GM23338 (cell line): ENCODE measurements around the gene SEMA5A. TPM values are rescaled to one million over a fixed set of nuclear protein-coding genes. Genes with fewer than 3 reads are reported as not detected.

Source experiments
- ATAC-seq: fragments of 200-7000 bp; cut with Tn5 transposase; 3 replicates; pipeline ENCODE4 v1.9.1; 2020
- DNase-seq: peaks from one replicate; pipeline ENCODE4 v3.0.0-alpha.2; 2015; ENCODE audit warnings: low spot score
- H2AFZ ChIP-seq: fragments of 200-600 bp; sonication (generic); 2 replicates; pipeline ENCODE4 v1.8.0; 2016; ENCODE audit warnings: antibody characterized with exemption, mild to moderate bottlenecking, moderate library complexity
- H3F3A ChIP-seq: fragments of 200-600 bp; sonication (generic); replicated peaks from 2 replicates; pipeline ENCODE4 v1.8.0; 2017; ENCODE audit warnings: antibody characterized with exemption, mixed run types, low read depth
- H3K27ac ChIP-seq: fragments of 200-600 bp; sonication (generic); 2 replicates; pipeline ENCODE4 v1.6.1; 2016; ENCODE audit warnings: low read depth
- H3K27me3 ChIP-seq: fragments of 200-600 bp; sonication (generic); 2 replicates; pipeline ENCODE4 v1.8.0; 2016; ENCODE audit warnings: mild to moderate bottlenecking, mixed run types, moderate library complexity; ENCODE audit not compliant: insufficient read depth
- H3K36me3 ChIP-seq: fragments of 200-600 bp; sonication (generic); 2 replicates; pipeline ENCODE4 v1.8.0; 2016; ENCODE audit warnings: mild to moderate bottlenecking; ENCODE audit not compliant: insufficient read depth
- H3K4me1 ChIP-seq: fragments of 200-600 bp; sonication (generic); 2 replicates; pipeline ENCODE4 v1.8.0; 2016; ENCODE audit warnings: mild to moderate bottlenecking, moderate library complexity; ENCODE audit not compliant: insufficient read depth
- H3K4me2 ChIP-seq: fragments of 200-600 bp; sonication (generic); 2 replicates; pipeline ENCODE4 v1.7.1; 2017; ENCODE audit warnings: mixed run types
- H3K4me3 ChIP-seq: fragments of 200-600 bp; sonication (generic); 2 replicates; pipeline ENCODE4 v1.6.1; 2016; ENCODE audit warnings: mixed run types
- H3K79me2 ChIP-seq: fragments of 200-600 bp; sonication (generic); replicated peaks from 2 replicates; pipeline ENCODE4 v1.8.0; 2017; ENCODE audit warnings: mild to moderate bottlenecking; ENCODE audit not compliant: insufficient read depth
- H3K9me2 ChIP-seq: fragments of 200-600 bp; sonication (generic); 2 replicates; pipeline ENCODE4 v1.8.0; 2017; ENCODE audit not compliant: insufficient read depth
- H4K20me1 ChIP-seq: fragments of 200-600 bp; sonication (generic); replicated peaks from 2 replicates; pipeline ENCODE4 v1.8.0; 2017; ENCODE audit warnings: mild to moderate bottlenecking; ENCODE audit not compliant: insufficient read depth
- H3K27ac Mint-ChIP-seq: 2 replicates; pipeline ENCODE4 v1.8.0; 2020; ENCODE audit warnings: inconsistent platforms, mild to moderate bottlenecking, moderate library complexity, mixed read lengths
- H3K27me3 Mint-ChIP-seq: 3 replicates; pipeline ENCODE4 v1.8.0; 2022; ENCODE audit warnings: low read depth, mild to moderate bottlenecking, moderate library complexity, mixed read lengths, inconsistent platforms; ENCODE audit not compliant: insufficient read depth, poor library complexity
- H3K36me3 Mint-ChIP-seq: 3 replicates; pipeline ENCODE4 v1.8.0; 2021; ENCODE audit warnings: low read depth, mild to moderate bottlenecking, inconsistent platforms, moderate library complexity, mixed read lengths
- H3K4me1 Mint-ChIP-seq: 3 replicates; pipeline ENCODE4 v1.8.0; 2020; ENCODE audit warnings: mild to moderate bottlenecking, inconsistent platforms, mixed read lengths
- H3K4me3 Mint-ChIP-seq: 3 replicates; pipeline ENCODE4 v1.8.0; 2021; ENCODE audit warnings: moderate library complexity, mild to moderate bottlenecking, inconsistent platforms, mixed read lengths
- H3K9me3 Mint-ChIP-seq: 3 replicates; pipeline ENCODE4 v1.8.0; 2020; ENCODE audit warnings: moderate library complexity, mild to moderate bottlenecking, inconsistent platforms, mixed read lengths
- CREB1 ChIP-seq: fragments of 250-450 bp; sonication (Bioruptor Pico); IDR thresholded peaks from 2 replicates; pipeline ENCODE4 v1.5.0; 2020; ENCODE audit warnings: low read depth, mild to moderate bottlenecking, moderate library complexity
- CTCF ChIP-seq, 2 experiments: fragments of 200-600 bp in 1 of 2; sonication (generic) in 1 of 2; conservative IDR thresholded peaks; 2 replicates each; pipeline versions ENCODE4 v1.5.1 to v1.6.1; 2016 to 2017; ENCODE audit warnings: antibody characterized with exemption in 2 of 2, low read depth in 2 of 2, mild to moderate bottlenecking in 2 of 2, moderate library complexity in 1 of 2
- ETS1 ChIP-seq: IDR thresholded peaks from 2 replicates; pipeline ENCODE4 v1.6.1; 2016; ENCODE audit warnings: antibody characterized with exemption
- EZH2 ChIP-seq: fragments of 200-600 bp; sonication (generic); IDR thresholded peaks from one replicate; pipeline ENCODE4 v1.8.0; 2017; ENCODE audit warnings: antibody characterized with exemption, mild to moderate bottlenecking, low read depth; ENCODE audit not compliant: unreplicated experiment
- JUNB ChIP-seq: IDR thresholded peaks from one replicate; pipeline ENCODE4 v1.6.1; 2016; ENCODE audit warnings: antibody characterized with exemption; ENCODE audit not compliant: unreplicated experiment
- NANOG ChIP-seq: IDR thresholded peaks from 2 replicates; pipeline ENCODE4 v1.6.1; 2016; ENCODE audit warnings: antibody characterized with exemption, borderline replicate concordance
- STAT1 ChIP-seq: IDR thresholded peaks from one replicate; pipeline ENCODE4 v1.6.1; 2016; ENCODE audit warnings: antibody characterized with exemption; ENCODE audit not compliant: unreplicated experiment
- ZNF331 ChIP-seq: fragments of 250-450 bp; sonication (Bioruptor Pico); IDR thresholded peaks from 2 replicates; pipeline ENCODE4 v1.5.0; 2020; ENCODE audit warnings: low read depth, mild to moderate bottlenecking, moderate library complexity
- polyA plus RNA-seq: library from polyadenylated mRNA; unstranded; fragments of >200 nt; fragmentation: Nextera tagmentation; extraction: Ambion mirVana; gene quantifications from 2 replicates; pipeline ENCODE4 v1.2.1, GENCODE V29; 2016
- total RNA-seq: library from RNA; depleted of rRNA; stranded (reverse); fragments of >200 nt; shearing (Covaris generic); gene quantifications from 2 replicates; pipeline ENCODE4 v1.2.3, GENCODE V29; 2014
- TF ChIP-seq, protein P1 (sequence below): fragments of 250-450 bp; sonication (Bioruptor Pico); IDR thresholded peaks from 2 replicates; pipeline ENCODE4 v1.5.0; 2020; ENCODE audit warnings: mild to moderate bottlenecking, moderate library complexity

Gene SEMA5A
- total and polyA plus RNA-seq, 2 experiments from 2014 or later = 2.1 to 8.1 TPM

GRCh38 chr5:9269014-9269413 lies 276.9 kb downstream of the SEMA5A start:
- TF ChIP-seq CTCF (conservative IDR thresholded peaks at IDR 0.05; ENCODE audit: low read depth in 2 of 2) (no peak), ZNF331 (no peak), STAT1 (no peak), NANOG (no peak), JUNB (no peak), EZH2 (no peak), CREB1 (CRISPR knock-in tag) (no peak), ETS1 (no peak)
- TF ChIP-seq, protein P1, sequence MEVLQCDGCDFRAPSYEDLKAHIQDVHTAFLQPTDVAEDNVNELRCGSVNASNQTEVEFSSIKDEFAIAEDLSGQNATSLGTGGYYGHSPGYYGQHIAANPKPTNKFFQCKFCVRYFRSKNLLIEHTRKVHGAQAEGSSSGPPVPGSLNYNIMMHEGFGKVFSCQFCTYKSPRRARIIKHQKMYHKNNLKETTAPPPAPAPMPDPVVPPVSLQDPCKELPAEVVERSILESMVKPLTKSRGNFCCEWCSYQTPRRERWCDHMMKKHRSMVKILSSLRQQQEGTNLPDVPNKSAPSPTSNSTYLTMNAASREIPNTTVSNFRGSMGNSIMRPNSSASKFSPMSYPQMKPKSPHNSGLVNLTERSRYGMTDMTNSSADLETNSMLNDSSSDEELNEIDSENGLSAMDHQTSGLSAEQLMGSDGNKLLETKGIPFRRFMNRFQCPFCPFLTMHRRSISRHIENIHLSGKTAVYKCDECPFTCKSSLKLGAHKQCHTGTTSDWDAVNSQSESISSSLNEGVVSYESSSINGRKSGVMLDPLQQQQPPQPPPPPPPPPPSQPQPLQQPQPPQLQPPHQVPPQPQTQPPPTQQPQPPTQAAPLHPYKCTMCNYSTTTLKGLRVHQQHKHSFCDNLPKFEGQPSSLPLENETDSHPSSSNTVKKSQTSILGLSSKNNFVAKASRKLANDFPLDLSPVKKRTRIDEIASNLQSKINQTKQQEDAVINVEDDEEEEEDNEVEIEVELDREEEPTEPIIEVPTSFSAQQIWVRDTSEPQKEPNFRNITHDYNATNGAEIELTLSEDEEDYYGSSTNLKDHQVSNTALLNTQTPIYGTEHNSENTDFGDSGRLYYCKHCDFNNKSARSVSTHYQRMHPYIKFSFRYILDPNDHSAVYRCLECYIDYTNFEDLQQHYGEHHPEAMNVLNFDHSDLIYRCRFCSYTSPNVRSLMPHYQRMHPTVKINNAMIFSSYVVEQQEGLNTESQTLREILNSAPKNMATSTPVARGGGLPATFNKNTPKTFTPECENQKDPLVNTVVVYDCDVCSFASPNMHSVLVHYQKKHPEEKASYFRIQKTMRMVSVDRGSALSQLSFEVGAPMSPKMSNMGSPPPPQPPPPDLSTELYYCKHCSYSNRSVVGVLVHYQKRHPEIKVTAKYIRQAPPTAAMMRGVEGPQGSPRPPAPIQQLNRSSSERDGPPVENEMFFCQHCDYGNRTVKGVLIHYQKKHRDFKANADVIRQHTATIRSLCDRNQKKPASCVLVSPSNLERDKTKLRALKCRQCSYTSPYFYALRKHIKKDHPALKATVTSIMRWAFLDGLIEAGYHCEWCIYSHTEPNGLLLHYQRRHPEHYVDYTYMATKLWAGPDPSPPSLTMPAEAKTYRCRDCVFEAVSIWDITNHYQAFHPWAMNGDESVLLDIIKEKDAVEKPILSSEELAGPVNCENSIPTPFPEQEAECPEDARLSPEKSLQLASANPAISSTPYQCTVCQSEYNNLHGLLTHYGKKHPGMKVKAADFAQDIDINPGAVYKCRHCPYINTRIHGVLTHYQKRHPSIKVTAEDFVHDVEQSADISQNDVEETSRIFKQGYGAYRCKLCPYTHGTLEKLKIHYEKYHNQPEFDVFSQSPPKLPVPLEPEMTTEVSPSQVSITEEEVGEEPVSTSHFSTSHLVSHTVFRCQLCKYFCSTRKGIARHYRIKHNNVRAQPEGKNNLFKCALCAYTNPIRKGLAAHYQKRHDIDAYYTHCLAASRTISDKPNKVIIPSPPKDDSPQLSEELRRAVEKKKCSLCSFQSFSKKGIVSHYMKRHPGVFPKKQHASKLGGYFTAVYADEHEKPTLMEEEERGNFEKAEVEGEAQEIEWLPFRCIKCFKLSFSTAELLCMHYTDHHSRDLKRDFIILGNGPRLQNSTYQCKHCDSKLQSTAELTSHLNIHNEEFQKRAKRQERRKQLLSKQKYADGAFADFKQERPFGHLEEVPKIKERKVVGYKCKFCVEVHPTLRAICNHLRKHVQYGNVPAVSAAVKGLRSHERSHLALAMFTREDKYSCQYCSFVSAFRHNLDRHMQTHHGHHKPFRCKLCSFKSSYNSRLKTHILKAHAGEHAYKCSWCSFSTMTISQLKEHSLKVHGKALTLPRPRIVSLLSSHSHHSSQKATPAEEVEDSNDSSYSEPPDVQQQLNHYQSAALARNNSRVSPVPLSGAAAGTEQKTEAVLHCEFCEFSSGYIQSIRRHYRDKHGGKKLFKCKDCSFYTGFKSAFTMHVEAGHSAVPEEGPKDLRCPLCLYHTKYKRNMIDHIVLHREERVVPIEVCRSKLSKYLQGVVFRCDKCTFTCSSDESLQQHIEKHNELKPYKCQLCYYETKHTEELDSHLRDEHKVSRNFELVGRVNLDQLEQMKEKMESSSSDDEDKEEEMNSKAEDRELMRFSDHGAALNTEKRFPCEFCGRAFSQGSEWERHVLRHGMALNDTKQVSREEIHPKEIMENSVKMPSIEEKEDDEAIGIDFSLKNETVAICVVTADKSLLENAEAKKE (CRISPR knock-in tag) = no peak
- H3K9me3 Mint-ChIP-seq = peaks cover 20% of the 10 kb centered on the region
- no peaks in the 10 kb centered on the region for H3F3A ChIP-seq
- ATAC-seq (no peak), DNase-seq (no peak)
- no peaks in the 10 kb centered on the region for H3K27me3 ChIP-seq
- peaks cover 13% of the 10 kb centered on the region for H3K36me3 Mint-ChIP-seq
- H3K4me2 ChIP-seq = no peak overlapping the region
- H3K36me3 ChIP-seq = no peaks in the 10 kb centered on the region
- no peaks in the 10 kb centered on the region for H3K9me2 ChIP-seq
- H4K20me1 ChIP-seq = no peaks in the 10 kb centered on the region
- no peak overlapping the region for H3K27ac Mint-ChIP-seq
- no peak overlapping the region for H3K4me3 Mint-ChIP-seq
- H2AFZ ChIP-seq = no peak overlapping the region
- peaks cover 19% of the 10 kb centered on the region for H3K4me1 Mint-ChIP-seq
- H3K79me2 ChIP-seq = no peaks in the 10 kb centered on the region
- H3K27ac ChIP-seq = no peak overlapping the region
- no peak overlapping the region for H3K4me3 ChIP-seq
- peaks cover 11% of the 10 kb centered on the region for H3K4me1 ChIP-seq
- H3K27me3 Mint-ChIP-seq = peaks cover 5% of the 10 kb centered on the region
